ENCODE results near the gene THSD4.

The THSD4 gene

DNA sequence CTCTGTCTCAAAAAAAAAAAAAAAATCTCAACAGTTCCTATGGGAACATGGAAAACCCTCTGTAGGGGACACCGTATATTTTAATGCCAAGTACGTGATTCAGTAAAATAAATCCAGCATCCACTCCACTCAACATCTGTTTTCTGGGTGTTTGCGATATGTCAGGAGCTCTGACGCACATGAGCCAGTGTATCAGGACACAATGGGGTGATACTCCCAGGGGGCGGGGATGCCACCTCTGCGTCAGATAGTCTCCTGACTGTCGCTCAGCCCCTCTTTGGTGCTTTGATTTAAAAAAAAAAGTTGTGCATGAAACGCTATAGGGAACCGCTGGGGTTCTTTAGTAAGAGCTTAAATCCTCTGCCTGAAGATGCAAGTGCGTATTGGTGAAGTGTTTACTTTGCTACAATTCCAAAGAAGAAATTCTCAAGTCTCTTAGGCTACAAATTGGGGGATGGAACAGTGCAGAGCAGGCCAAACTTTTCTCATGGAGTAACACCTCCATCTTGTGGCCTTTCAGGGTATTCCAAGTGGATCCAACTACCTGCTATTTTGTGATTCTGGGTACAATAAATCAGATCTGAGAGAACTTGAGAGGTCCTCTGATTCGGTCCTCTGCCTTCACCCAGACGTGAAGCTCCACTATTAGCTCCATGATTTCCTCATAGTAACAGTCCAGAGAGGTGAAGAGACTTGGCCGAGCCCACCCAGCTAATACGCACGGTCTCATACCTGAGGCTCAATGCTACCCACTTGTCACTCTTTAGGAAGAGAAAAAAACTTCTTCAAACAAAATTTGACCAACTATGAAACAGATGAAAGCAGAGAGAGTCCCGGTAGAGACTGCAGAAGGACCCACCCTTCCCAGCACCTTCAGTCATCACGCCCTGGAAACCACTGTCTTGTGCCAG lies 685.8 kb downstream of the THSD4 start:
- H3K4me1 ChIP-seq (ENCODE audit: control insufficient read depth, low read length) = no peaks in the 10 kb centered on the region
- no peaks in the 10 kb centered on the region for H3K9me3 ChIP-seq (ENCODE audit: control insufficient read depth, insufficient read depth, low read length)
- H4K20me1 ChIP-seq (ENCODE audit: control insufficient read depth, insufficient read depth, low read depth, low read length) = no peaks in the 10 kb centered on the region
- TF ChIP-seq CTCF (IDR thresholded peaks at IDR 0.05; ENCODE audit: low read depth, low read length, poor library complexity, severe bottlenecking) (peak; percentile 70), EZH2phosphoT487 (IDR thresholded peaks at IDR 0.05; ENCODE audit: borderline replicate concordance, low read length) (no peak)
- H3K4me3 ChIP-seq (ENCODE audit: low read length) = no peak overlapping the region
- H3F3A ChIP-seq (ENCODE audit: control insufficient read depth, insufficient read depth) = no peaks in the 10 kb centered on the region
- H3K36me3 ChIP-seq (ENCODE audit: control insufficient read depth, low read length) = no peaks in the 10 kb centered on the region
- no peaks in the 10 kb centered on the region for H3K79me2 ChIP-seq (ENCODE audit: control insufficient read depth, low read length)
- H3K9me2 ChIP-seq (replicated peaks; ENCODE audit: control insufficient read depth, low read length) = no peaks in the 10 kb centered on the region
- H3K27me3 ChIP-seq (ENCODE audit: control insufficient read depth, low read length) = no peaks in the 10 kb centered on the region
- H3K27ac ChIP-seq (ENCODE audit: low read depth, low read length) = no peak overlapping the region
- no peak overlapping the region for H3K4me2 ChIP-seq (ENCODE audit: low read length)

DNA sequence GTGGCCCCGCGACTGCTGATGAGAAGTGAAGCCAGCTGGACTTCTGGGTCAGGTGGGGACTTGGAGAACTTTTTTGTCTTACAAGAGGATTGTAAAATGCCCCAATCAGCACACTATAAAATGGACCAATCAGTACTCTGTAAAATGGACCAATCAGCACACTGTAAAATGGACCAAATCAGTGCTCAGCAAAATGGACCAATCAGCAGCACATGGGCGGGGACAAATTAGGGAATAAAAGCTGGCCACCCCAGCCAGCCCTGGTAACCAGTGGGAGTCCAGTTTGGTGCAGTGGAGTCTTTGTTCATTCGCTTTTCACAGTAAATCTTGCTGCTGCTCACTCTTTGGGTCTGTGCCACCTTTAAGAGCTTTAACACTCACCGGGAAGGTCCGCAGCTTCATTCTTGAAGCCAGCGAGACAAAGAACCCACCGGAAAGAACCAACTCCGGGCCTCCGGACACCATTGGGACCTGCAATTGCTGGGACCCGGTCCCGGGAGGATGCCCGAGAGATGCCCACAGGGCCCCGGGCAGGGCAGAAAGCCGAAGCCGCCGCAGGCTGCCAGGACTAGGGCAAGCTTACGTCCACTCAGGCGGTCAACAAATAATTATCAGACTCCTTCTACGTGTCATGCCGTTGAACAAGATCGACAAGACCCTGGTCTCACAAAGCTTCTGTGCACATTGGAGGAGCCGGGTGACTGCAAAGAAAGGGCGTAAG lies 686.8 kb downstream of the THSD4 start:
- no peak overlapping the region for H3K4me2 ChIP-seq (ENCODE audit: low read length)
- no peak for TF ChIP-seq EZH2phosphoT487 (IDR thresholded peaks at IDR 0.05; ENCODE audit: borderline replicate concordance, low read length)
- no peak for TF ChIP-seq CTCF (IDR thresholded peaks at IDR 0.05; ENCODE audit: low read depth, low read length, poor library complexity, severe bottlenecking)
- no peak overlapping the region for H3K4me3 ChIP-seq (ENCODE audit: low read length)
- H3K36me3 ChIP-seq (ENCODE audit: control insufficient read depth, low read length) = no peaks in the 10 kb centered on the region
- H3F3A ChIP-seq (ENCODE audit: control insufficient read depth, insufficient read depth) = no peaks in the 10 kb centered on the region
- no peaks in the 10 kb centered on the region for H4K20me1 ChIP-seq (ENCODE audit: control insufficient read depth, insufficient read depth, low read depth, low read length)
- no peaks in the 10 kb centered on the region for H3K9me2 ChIP-seq (replicated peaks; ENCODE audit: control insufficient read depth, low read length)
- no peaks in the 10 kb centered on the region for H3K79me2 ChIP-seq (ENCODE audit: control insufficient read depth, low read length)
- no peaks in the 10 kb centered on the region for H3K27me3 ChIP-seq (ENCODE audit: control insufficient read depth, low read length)
- 0 out of 2 replicates have a peak, but pooled peaks cover 3% of the 10 kb centered on the region for H3K4me1 ChIP-seq (ENCODE audit: control insufficient read depth, low read length)
- no peak overlapping the region for H3K27ac ChIP-seq (ENCODE audit: low read depth, low read length)
- H3K9me3 ChIP-seq (ENCODE audit: control insufficient read depth, insufficient read depth, low read length) = no peaks in the 10 kb centered on the region

- TF ChIP-seq EZH2phosphoT487 (IDR thresholded peaks at IDR 0.05; ENCODE audit: borderline replicate concordance, low read length) (no peak), CTCF (IDR thresholded peaks at IDR 0.05; ENCODE audit: low read depth, low read length, poor library complexity, severe bottlenecking) (peak; percentile 56)
- H3K9me2 ChIP-seq (replicated peaks; ENCODE audit: control insufficient read depth, low read length) = no peaks in the 10 kb centered on the region
- 0 out of 2 replicates have a peak, but pooled peaks cover 6% of the 10 kb centered on the region for H3K4me1 ChIP-seq (ENCODE audit: control insufficient read depth, low read length)
- H3K36me3 ChIP-seq (ENCODE audit: control insufficient read depth, low read length) = no peaks in the 10 kb centered on the region
- H4K20me1 ChIP-seq (ENCODE audit: control insufficient read depth, insufficient read depth, low read depth, low read length) = no peaks in the 10 kb centered on the region
- no peaks in the 10 kb centered on the region for H3K9me3 ChIP-seq (ENCODE audit: control insufficient read depth, insufficient read depth, low read length)
- no peaks in the 10 kb centered on the region for H3K27me3 ChIP-seq (ENCODE audit: control insufficient read depth, low read length)
- no peak overlapping the region for H3K27ac ChIP-seq (ENCODE audit: low read depth, low read length)
- no peaks in the 10 kb centered on the region for H3K79me2 ChIP-seq (ENCODE audit: control insufficient read depth, low read length)
- H3K4me2 ChIP-seq (ENCODE audit: low read length) = no peak overlapping the region
- no peaks in the 10 kb centered on the region for H3F3A ChIP-seq (ENCODE audit: control insufficient read depth, insufficient read depth)
- no peak overlapping the region for H3K4me3 ChIP-seq (ENCODE audit: low read length)
These were observed 687.5 kb downstream of the THSD4 start for GRCh38 chr15:71802770-71803169.
